OCI-LY1 (cell line): ENCODE measurements around the gene RALY.

ENCODE experiments used
- H2AFZ ChIP-seq: fragments of 200-600 bp; sonication (generic), shearing (Covaris generic); 2 replicates; pipeline ENCODE4 v1.6.0; 2014; ENCODE audit warnings: antibody characterized with exemption, mild to moderate bottlenecking, low read length
- H3F3A ChIP-seq: fragments of 200-600 bp; sonication (generic), shearing (Covaris generic); 2 replicates; pipeline ENCODE4 v1.6.0; 2014; ENCODE audit warnings: mild to moderate bottlenecking, antibody characterized with exemption, low read length, moderate library complexity; ENCODE audit not compliant: insufficient read depth
- H3K27ac ChIP-seq: fragments of 200-600 bp; sonication (generic); 2 replicates; pipeline ENCODE4 v1.5.1; 2014; ENCODE audit warnings: low read length, mixed run types, mild to moderate bottlenecking, low read depth; ENCODE audit not compliant: poor library complexity, severe bottlenecking
- H3K27me3 ChIP-seq: fragments of 200-600 bp; sonication (generic); 2 replicates; pipeline ENCODE4 v1.6.0; 2014; ENCODE audit warnings: antibody characterized with exemption, mild to moderate bottlenecking, low read length, moderate library complexity; ENCODE audit not compliant: insufficient read depth
- H3K36me3 ChIP-seq: fragments of 200-600 bp; sonication (generic); 2 replicates; pipeline ENCODE4 v1.6.1; 2014; ENCODE audit warnings: mild to moderate bottlenecking, antibody characterized with exemption, low read length, moderate library complexity, mixed read lengths; ENCODE audit not compliant: insufficient read depth
- H3K4me1 ChIP-seq: fragments of 200-600 bp; sonication (generic); 2 replicates; pipeline ENCODE4 v1.5.1; 2014; ENCODE audit warnings: mild to moderate bottlenecking, low read length, moderate library complexity; ENCODE audit not compliant: insufficient read depth, severe bottlenecking
- H3K4me2 ChIP-seq: fragments of 200-600 bp; sonication (generic), shearing (Covaris generic); 2 replicates; pipeline ENCODE4 v1.6.1; 2014; ENCODE audit warnings: low read length
- H3K4me3 ChIP-seq: fragments of 200-600 bp; sonication (generic); 2 replicates; pipeline ENCODE4 v1.5.1; 2014; ENCODE audit warnings: low read length, low read depth, mild to moderate bottlenecking, mixed read lengths; ENCODE audit not compliant: poor library complexity, severe bottlenecking
- H3K79me2 ChIP-seq: fragments of 200-600 bp; shearing (Covaris generic); 2 replicates; pipeline ENCODE4 v1.6.1; 2016; ENCODE audit warnings: mixed run types, low read length, mixed read lengths; ENCODE audit not compliant: insufficient read depth
- H3K9ac ChIP-seq: fragments of 200-600 bp; sonication (generic), shearing (Covaris generic); 2 replicates; pipeline ENCODE4 v1.6.1; 2014; ENCODE audit warnings: mild to moderate bottlenecking, low read length, mixed read lengths
- H3K9me2 ChIP-seq: fragments of 200-600 bp; sonication (generic), shearing (Covaris generic); 2 replicates; pipeline ENCODE4 v1.6.1; 2014; ENCODE audit warnings: low read depth, mild to moderate bottlenecking, low read length, mixed read lengths
- H3K9me3 ChIP-seq: fragments of 200-600 bp; shearing (Covaris generic); 2 replicates; pipeline ENCODE4 v1.6.1; 2014; ENCODE audit warnings: low read length, mixed read lengths
- H4K20me1 ChIP-seq: fragments of 200-600 bp; sonication (generic), shearing (Covaris generic); 2 replicates; pipeline ENCODE4 v1.6.0; 2016; ENCODE audit warnings: mild to moderate bottlenecking, low read length; ENCODE audit not compliant: insufficient read depth
- CTCF ChIP-seq: fragments of 200-600 bp; sonication (generic), shearing (Covaris generic); IDR thresholded peaks from 2 replicates; pipeline ENCODE4 v1.5.1; 2017; ENCODE audit warnings: mild to moderate bottlenecking, antibody characterized with exemption, low read length, moderate library complexity, mixed read lengths
- EZH2 ChIP-seq: fragments of 200-600 bp; sonication (generic), shearing (Covaris generic); IDR thresholded peaks from 2 replicates; pipeline ENCODE4 v1.8.0; 2017; ENCODE audit warnings: borderline replicate concordance, mixed run types, mild to moderate bottlenecking, antibody characterized with exemption, low read length, moderate library complexity, mixed read lengths

RALY gene

GRCh38 chr20:33969563-33969962 lies 24.1 kb upstream of the RALY start:
- H3F3A ChIP-seq, result no peaks in the 10 kb centered on the region
- H3K36me3 ChIP-seq, result no peaks in the 10 kb centered on the region; the same call in 1 of the 2 replicates
- peaks cover 7% of the 10 kb centered on the region; the same call in 1 of the 2 replicates for H3K27me3 ChIP-seq
- H3K9ac ChIP-seq, result no peak overlapping the region
- no peak overlapping the region for H3K27ac ChIP-seq
- H2AFZ ChIP-seq, result no peak overlapping the region
- H3K9me2 ChIP-seq, result no peaks in the 10 kb centered on the region
- no peak overlapping the region for H3K4me3 ChIP-seq
- no peaks in the 10 kb centered on the region for H4K20me1 ChIP-seq
- TF ChIP-seq CTCF (no peak), EZH2 (no peak)
- H3K4me1 ChIP-seq, result no peaks in the 10 kb centered on the region
- no peaks in the 10 kb centered on the region for H3K79me2 ChIP-seq
- H3K4me2 ChIP-seq, result no peak overlapping the region
- peaks cover 3% of the 10 kb centered on the region; the same call in 1 of the 2 replicates for H3K9me3 ChIP-seq

- H2AFZ ChIP-seq, result no peak overlapping the region
- no peaks in the 10 kb centered on the region; the same call in 1 of the 2 replicates for H3K36me3 ChIP-seq
- H3K27ac ChIP-seq, result no peak overlapping the region
- no peaks in the 10 kb centered on the region for H3K4me1 ChIP-seq
- H3K4me3 ChIP-seq, result no peak overlapping the region
- peaks cover 3% of the 10 kb centered on the region; the same call in 1 of the 2 replicates for H3K9me3 ChIP-seq
- H4K20me1 ChIP-seq, result no peaks in the 10 kb centered on the region
- H3K79me2 ChIP-seq, result no peaks in the 10 kb centered on the region
- no peaks in the 10 kb centered on the region for H3K9me2 ChIP-seq
- H3K4me2 ChIP-seq, result no peak overlapping the region
- TF ChIP-seq EZH2 (no peak), CTCF (no peak)
- no peaks in the 10 kb centered on the region for H3F3A ChIP-seq
- peaks cover 7% of the 10 kb centered on the region; the same call in 1 of the 2 replicates for H3K27me3 ChIP-seq
- H3K9ac ChIP-seq, result no peak overlapping the region
Observed at GRCh38 chr20:33970229-33970628, 23.5 kb upstream of the RALY start.

GRCh38 chr20:33971147-33971975 lies 22.4 kb upstream of the RALY start:
- Histone ChIP-seq H3K36me3 (no peaks in the 10 kb centered on the region; the same call in 1 of the 2 replicates), H4K20me1 (no peaks in the 10 kb centered on the region), H3K9ac (no peak overlapping the region), H3K27ac (no peak overlapping the region), H3K4me1 (no peaks in the 10 kb centered on the region), H3K9me3 (peaks cover 3% of the 10 kb centered on the region; the same call in 1 of the 2 replicates), H3K9me2 (no peaks in the 10 kb centered on the region), H3K4me2 (no peak overlapping the region), H3K79me2 (no peaks in the 10 kb centered on the region), H3K27me3 (peaks cover 7% of the 10 kb centered on the region; the same call in 1 of the 2 replicates), H2AFZ (no peak overlapping the region), H3F3A (no peaks in the 10 kb centered on the region), H3K4me3 (no peak overlapping the region)
- no peak for TF ChIP-seq CTCF
- no peak for TF ChIP-seq EZH2
